Measurements from ENCODE around the gene CHGA. TPM values are rescaled to one million over a fixed set of nuclear protein-coding genes. Genes with fewer than 3 reads are reported as not detected.

The CHGA gene
- total RNA-seq, 2 experiments from 2014 or later, result not detected

Other genes starting within 250 kb of the CHGA start
- gene LGMN, start 174.5 kb upstream of the CHGA start, total RNA-seq, result under 1 TPM; 0.73 to 0.76 TPM
- 10 to 100 TPM; 15.8 to 16.1 TPM for gene GOLGA5, start 128.8 kb upstream of the CHGA start, total RNA-seq
- gene ITPK1, start 192.8 kb downstream of the CHGA start, total RNA-seq, result 100 to 1,000 TPM; 103 to 107 TPM